Bronchial epithelial cell (primary cell): Measurements from ENCODE around the gene GALNT8. TPM values are rescaled to one million over a fixed set of nuclear protein-coding genes. Genes with fewer than 3 reads are reported as not detected.

Experiments
- DNase-seq: peaks from one replicate; pipeline ENCODE4 v3.0.0-alpha.2; 2010; ENCODE audit warnings: low read depth
- FAIRE-seq: peaks from 2 replicates; lab custom pipeline; 2011; peaks lifted over from hg19 to GRCh38; lab: Jason Lieb, UNC
- H3K27me3 ChIP-seq: 2 replicates; pipeline ENCODE4 v1.5.1; 2011; ENCODE audit warnings: low read length; ENCODE audit not compliant: control insufficient read depth, insufficient read depth
- H3K36me3 ChIP-seq: 2 replicates; pipeline ENCODE4 v1.5.1; 2011; ENCODE audit warnings: low read length; ENCODE audit not compliant: control insufficient read depth, insufficient read depth
- H3K4me3 ChIP-seq: 2 replicates; pipeline ENCODE4 v1.5.1; 2011; ENCODE audit warnings: mild to moderate bottlenecking, low read depth, low read length, control low read depth
- total RNA-seq: library from RNA; depleted of rRNA; stranded (reverse); fragments of >200 nt; gene quantifications from 2 replicates; pipeline ENCODE4 v1.2.1, GENCODE V29; 2014
- TF ChIP-seq, protein P1 (sequence below): IDR thresholded peaks from 2 replicates; pipeline ENCODE4 v1.5.1; 2011; ENCODE audit warnings: mild to moderate bottlenecking, moderate library complexity, low read length, control low read depth, inconsistent platforms; ENCODE audit not compliant: insufficient read depth, severe bottlenecking

GALNT8 gene
- total RNA-seq, 1 donor from 2014 or later: not detected

DNA sequence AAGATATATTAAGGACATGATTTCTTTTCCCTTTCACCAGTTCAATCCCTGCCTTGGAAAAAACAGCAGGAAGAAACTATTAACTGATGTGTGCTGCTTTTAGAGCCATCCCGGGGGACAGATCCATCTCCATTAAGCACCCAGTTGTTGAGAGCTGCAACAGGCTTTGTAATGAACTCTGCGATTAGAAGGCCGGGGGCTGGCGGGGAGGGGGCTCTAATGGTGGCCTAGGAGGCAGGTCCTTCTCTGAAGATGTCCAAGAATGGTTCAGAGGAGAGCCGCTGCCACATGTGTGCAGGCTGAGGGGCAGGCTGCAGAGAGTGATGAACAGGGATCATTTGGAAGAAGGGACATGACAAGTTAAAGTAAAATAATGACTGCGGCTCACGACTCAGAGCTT is 67.8 kb downstream of the GALNT8 start:
- TF ChIP-seq, protein P1, sequence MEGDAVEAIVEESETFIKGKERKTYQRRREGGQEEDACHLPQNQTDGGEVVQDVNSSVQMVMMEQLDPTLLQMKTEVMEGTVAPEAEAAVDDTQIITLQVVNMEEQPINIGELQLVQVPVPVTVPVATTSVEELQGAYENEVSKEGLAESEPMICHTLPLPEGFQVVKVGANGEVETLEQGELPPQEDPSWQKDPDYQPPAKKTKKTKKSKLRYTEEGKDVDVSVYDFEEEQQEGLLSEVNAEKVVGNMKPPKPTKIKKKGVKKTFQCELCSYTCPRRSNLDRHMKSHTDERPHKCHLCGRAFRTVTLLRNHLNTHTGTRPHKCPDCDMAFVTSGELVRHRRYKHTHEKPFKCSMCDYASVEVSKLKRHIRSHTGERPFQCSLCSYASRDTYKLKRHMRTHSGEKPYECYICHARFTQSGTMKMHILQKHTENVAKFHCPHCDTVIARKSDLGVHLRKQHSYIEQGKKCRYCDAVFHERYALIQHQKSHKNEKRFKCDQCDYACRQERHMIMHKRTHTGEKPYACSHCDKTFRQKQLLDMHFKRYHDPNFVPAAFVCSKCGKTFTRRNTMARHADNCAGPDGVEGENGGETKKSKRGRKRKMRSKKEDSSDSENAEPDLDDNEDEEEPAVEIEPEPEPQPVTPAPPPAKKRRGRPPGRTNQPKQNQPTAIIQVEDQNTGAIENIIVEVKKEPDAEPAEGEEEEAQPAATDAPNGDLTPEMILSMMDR: no peak
- Histone ChIP-seq H3K27me3 (no peaks in the 10 kb centered on the region), H3K4me3 (no peak overlapping the region), H3K36me3 (no peaks in the 10 kb centered on the region)
- DNase-seq: no peak
- FAIRE-seq: no peak

DNA sequence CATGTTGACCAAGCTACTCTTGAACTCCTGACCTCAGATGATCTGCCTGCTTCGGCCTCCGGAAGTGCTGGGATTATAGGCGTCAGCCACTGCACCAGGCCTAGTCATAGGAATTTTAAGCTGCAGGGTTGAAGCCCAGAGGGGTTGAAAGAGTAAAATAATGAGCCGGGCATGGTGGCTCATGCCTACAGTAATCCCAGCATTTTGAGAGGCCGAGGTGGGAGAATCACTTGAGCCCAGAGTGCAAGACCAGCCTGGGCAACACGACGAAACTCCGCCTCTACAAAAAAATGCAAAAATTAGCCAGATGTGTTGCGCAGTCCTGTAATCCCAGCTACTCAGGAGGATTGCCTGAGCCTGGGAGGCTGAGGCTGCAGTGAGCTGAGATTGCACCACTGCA is 69.6 kb downstream of the GALNT8 start:
- TF ChIP-seq, protein P1: no peak

DNA sequence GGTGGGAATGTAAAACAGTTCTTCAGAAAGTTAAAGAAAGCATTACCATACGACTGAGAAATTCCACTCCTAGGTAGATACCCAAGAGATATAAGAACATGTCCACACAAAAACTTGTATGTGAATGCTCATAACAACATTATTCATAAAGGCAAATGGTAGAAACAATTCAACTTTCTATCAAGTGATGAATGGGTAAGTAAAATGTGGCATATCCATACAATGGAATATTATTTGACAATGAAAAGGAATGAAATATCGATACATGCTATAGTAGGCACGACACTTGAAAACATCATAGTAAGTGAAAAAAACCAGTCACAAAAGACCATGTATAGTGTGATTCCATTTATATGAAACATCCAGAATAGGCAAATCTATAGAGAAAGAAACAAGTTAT is 71.3 kb downstream of the GALNT8 start:
- no peaks in the 10 kb centered on the region for H3K27me3 ChIP-seq
- no peak for FAIRE-seq
- TF ChIP-seq, protein P1: no peak

More for the DNA sequence above, 69.6 kb downstream of the GALNT8 start:
- no peak overlapping the region for H3K4me3 ChIP-seq
- H3K27me3 ChIP-seq: no peaks in the 10 kb centered on the region
- no peaks in the 10 kb centered on the region for H3K36me3 ChIP-seq
- no peak for FAIRE-seq
- DNase-seq: no peak

GRCh38 chr12:4794491-4794890 is 74.3 kb downstream of the GALNT8 start:
- Histone ChIP-seq H3K36me3 (no peaks in the 10 kb centered on the region), H3K27me3 (no peaks in the 10 kb centered on the region), H3K4me3 (no peak overlapping the region)
- DNase-seq (no peak), FAIRE-seq (no peak)
- TF ChIP-seq, protein P1: no peak

More for the DNA sequence above, 71.3 kb downstream of the GALNT8 start:
- DNase-seq: no peak
- Histone ChIP-seq H3K36me3 (no peaks in the 10 kb centered on the region), H3K4me3 (no peak overlapping the region)

DNA sequence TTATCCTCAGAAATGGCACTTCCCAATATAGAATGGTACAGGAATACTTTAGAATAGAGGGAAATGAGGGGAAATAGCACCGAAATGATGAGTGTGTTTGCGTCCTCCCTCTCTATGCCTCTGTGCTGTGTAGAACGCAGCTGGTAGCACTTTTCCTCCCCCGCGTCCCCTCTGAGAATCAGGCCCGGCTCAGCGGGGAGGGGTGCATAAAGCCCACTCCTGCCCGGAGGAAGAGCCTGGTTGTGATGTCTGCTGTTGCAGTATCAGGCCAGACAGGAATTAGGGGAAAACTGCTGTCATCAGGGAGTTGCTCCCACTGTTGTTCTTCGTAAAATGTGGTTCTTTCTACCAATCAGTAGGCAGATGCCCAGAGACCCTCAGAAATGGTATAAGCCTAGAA is 76.0 kb downstream of the GALNT8 start:
- no peak for FAIRE-seq
- Histone ChIP-seq H3K4me3 (no peak overlapping the region), H3K27me3 (no peaks in the 10 kb centered on the region), H3K36me3 (no peaks in the 10 kb centered on the region)
- no peak for DNase-seq
- TF ChIP-seq, protein P1: no peak

- H3K4me3 ChIP-seq: no peak overlapping the region
- no peaks in the 10 kb centered on the region for H3K27me3 ChIP-seq
- FAIRE-seq: no peak
- no peak for DNase-seq
- H3K36me3 ChIP-seq: no peaks in the 10 kb centered on the region
- TF ChIP-seq, protein P1: no peak
Measured at GRCh38 chr12:4796694-4797482, 76.7 kb downstream of the GALNT8 start.
